ENCODE measurements around the gene SLC31A1. TPM values are rescaled to one million over a fixed set of nuclear protein-coding genes. Genes with fewer than 3 reads are reported as not detected.
"Not testable (repeated sequence)": the region's sequence is repeated elsewhere in the genome, so short reads cannot be mapped to it uniquely, and the experiment has no call there.

The SLC31A1 gene
- polyA plus RNA-seq, 1 donor from 2014 or later = 1.9 TPM

DNA sequence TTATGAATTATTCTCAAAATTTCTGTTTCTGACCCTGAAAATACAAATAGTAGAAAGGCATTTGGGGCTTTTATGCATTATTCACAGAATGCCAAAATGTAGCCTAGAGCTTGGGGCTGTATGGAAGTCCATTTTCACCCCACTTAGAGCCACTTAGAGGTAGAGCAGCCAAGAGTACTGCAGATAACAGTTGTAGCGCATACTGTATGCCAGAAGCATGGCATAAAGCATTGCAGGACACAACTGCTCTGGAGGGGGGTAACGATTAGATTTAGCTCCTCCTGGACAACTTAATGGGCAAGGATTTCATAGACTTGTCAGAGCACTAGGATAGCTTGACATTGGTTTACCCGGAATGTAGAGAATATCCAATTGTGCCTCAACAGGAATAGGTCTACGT lies 15.7 kb downstream of the SLC31A1 start:
- Mint-ChIP-seq H3K4me1 (peaks cover 15 to 23% (median 23%) of the 10 kb centered on the region in 3 donors), H3K9me3 (no peaks in the 10 kb centered on the region), H3K27ac (no peak overlapping the region), H3K4me3 (no peak overlapping the region), H3K27me3 (peaks cover 1% of the 10 kb centered on the region), H3K36me3 (peaks cover 2% of the 10 kb centered on the region)

DNA sequence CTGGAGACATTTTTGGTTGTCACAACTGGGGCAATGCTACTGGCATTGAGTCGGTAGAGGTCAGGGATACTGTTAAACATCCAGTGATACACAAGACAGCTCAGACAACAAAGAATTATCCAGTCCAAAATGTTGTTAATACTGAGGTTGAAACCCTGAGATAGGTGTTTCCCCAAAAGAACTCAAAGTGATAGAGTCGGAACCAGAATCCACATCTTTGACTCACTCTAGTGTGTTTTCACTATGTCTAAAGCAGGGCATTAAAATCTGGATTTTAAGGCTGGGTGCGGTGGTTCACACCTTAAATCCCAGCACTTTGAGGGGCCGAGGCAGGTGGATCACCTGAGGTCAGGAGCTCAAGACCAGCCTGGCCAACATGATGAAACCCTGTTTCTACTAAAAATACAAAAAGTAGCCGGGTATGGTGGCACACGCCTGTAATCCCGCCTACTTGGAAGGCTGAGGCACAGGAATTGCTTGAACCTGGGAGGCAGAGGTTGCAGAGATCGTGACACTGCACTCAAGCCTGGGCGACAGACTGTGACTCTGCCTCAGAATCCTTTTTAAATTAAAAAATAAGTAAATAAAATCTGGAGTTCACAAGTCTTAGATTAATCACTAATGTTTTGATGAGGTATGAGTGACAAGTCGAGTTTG lies 17.0 kb downstream of the SLC31A1 start:
- H3K4me3 Mint-ChIP-seq = no peak overlapping the region

DNA sequence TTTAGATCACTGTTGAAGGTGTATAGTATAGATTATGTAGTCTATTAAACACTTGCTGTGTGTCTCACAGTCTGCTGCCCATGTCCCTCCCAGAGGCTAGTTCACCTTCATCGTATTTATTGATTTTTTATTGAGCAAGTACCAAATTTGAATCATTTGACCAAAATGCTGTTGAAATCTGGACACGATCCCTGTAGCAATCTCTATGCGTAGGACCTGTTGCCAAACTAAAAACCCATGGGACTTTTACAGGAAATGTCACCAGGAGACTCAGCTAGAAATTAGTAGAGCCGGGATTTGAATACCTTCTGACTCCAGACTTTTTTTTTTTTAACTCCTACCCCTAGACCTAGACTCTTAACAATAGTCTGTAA lies 17.5 kb downstream of the SLC31A1 start:
- H3K27ac Mint-ChIP-seq = no peak overlapping the region
- H3K27me3 Mint-ChIP-seq = peaks cover 1% of the 10 kb centered on the region
- no peaks in the 10 kb centered on the region for H3K9me3 Mint-ChIP-seq
- H3K4me1 Mint-ChIP-seq = peaks cover 7 to 11% (median 9%) of the 10 kb centered on the region in 3 donors
- no peak overlapping the region for H3K4me3 Mint-ChIP-seq
- peaks cover 2% of the 10 kb centered on the region for H3K36me3 Mint-ChIP-seq

More for the DNA sequence above, 17.0 kb downstream of the SLC31A1 start:
- Mint-ChIP-seq H3K4me1 (peaks cover 10 to 14% (median 13%) of the 10 kb centered on the region in 3 donors), H3K9me3 (no peaks in the 10 kb centered on the region), H3K27me3 (peaks cover 1% of the 10 kb centered on the region), H3K27ac (no peak overlapping the region), H3K36me3 (peaks cover 2% of the 10 kb centered on the region)

DNA sequence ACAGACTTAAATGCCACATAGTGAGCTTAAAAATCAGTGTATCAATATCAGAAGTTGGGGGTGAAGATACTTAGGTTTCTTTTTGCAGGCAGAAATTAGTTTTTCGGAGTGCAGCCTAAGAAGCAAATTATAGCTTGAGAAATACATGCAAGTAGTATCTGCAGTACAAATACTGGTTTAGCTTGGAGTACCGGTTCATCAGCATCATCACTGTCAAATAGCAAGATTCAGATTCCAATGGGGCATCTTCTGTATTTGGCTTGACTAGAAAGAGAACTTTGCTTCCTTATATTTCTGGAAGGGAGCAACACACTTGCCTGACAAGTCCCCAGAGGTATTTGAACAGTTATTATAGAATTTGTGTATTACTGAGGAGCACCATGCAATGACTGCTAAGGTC lies 19.8 kb downstream of the SLC31A1 start:
- Mint-ChIP-seq H3K4me1 (peaks cover 0 to 2% (median 2%) of the 10 kb centered on the region in 3 donors), H3K27me3 (peaks cover 1% of the 10 kb centered on the region), H3K4me3 (no peak overlapping the region), H3K9me3 (no peaks in the 10 kb centered on the region), H3K27ac (no peak overlapping the region), H3K36me3 (peaks cover 3% of the 10 kb centered on the region)

DNA sequence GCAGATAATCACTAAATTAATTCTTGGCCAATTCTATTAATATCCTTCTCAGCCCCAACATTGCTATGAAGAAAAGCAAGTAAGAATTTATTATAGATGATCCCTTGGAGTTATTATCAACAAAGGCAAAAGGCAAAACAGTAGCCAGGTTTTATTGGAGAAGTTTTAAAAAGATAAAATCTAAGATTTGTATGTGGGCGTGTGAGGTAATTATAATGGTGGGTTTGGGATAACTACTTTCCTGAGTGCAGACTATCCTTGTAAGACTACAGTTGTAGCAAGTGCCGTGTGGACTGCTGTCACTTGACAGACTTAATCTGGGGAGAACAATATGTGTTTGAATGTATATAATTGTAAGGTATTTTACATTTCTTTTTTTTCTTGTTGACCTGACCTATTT lies 23.2 kb downstream of the SLC31A1 start:
- H3K4me1 Mint-ChIP-seq = peaks cover 0 to 7% (median 6%) of the 10 kb centered on the region in 3 donors
- H3K27ac Mint-ChIP-seq = no peak overlapping the region
- H3K36me3 Mint-ChIP-seq = peaks cover 3% of the 10 kb centered on the region
- no peaks in the 10 kb centered on the region for H3K9me3 Mint-ChIP-seq
- peaks cover 1% of the 10 kb centered on the region for H3K27me3 Mint-ChIP-seq
- no peak overlapping the region for H3K4me3 Mint-ChIP-seq

DNA sequence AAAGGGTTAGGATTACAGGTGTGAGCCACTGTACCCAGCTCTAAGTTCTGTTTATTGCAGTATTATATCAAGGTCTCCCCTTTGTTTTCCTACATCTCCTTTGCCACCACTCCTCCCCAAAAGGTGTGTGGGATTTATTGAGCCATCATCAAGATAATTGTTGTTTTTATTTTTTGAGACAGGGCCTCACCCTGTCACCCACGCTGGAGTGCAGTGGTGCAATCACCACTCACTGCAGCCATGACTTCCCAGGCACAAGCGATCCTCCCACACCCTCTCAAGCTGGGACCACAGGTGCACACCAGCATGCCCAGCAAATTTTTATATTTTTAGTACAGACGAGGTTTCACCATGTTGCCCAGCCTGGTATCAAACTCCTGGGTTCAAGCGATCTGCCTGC lies 24.6 kb downstream of the SLC31A1 start:
- Mint-ChIP-seq H3K27ac (no peak overlapping the region), H3K4me3 (no peak overlapping the region), H3K27me3 (no peaks in the 10 kb centered on the region), H3K4me1 (peaks cover 0 to 7% (median 6%) of the 10 kb centered on the region in 3 donors), H3K9me3 (no peaks in the 10 kb centered on the region), H3K36me3 (peaks cover 3% of the 10 kb centered on the region)

DNA sequence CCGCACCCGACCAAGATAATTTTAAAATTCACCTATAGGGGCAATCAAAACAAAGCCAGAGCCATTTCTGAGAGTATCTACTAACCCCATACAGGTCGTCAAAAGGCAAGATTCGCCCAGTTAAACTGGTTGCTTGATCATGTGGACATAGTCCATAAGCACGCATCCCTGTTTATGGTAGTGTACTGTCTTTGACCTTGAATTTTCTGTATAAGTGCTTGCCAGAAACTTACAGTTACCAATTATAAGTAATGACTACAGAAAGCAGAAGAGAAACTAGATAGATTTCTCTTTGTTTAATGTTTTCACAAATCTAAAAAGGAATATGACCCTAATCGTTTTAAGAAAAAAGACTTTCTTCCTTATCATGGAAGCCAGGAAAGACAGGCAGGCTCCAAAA lies 25.6 kb downstream of the SLC31A1 start:
- Mint-ChIP-seq H3K27ac (no peak overlapping the region), H3K27me3 (no peaks in the 10 kb centered on the region), H3K4me3 (no peak overlapping the region)

DNA sequence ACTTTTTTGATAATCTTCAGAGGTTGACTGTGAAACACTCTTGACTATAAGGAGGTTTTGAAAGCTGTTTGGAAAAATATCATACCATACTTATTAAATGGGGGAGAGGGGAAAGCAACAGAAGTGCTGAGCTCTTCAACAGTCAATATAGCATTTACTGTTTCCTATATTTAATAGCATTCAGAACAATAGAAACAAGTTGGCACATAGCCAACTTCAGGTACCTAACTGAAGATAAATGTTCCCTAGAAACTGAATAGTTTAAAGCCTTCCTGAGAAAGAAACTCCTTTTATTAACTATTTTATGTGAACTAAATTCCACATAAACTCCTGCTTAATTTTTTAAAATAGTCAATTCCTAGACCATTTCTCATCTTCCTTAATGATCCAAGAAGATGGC lies 26.3 kb downstream of the SLC31A1 start:
- Mint-ChIP-seq H3K36me3 (peaks cover 3% of the 10 kb centered on the region), H3K4me3 (no peak overlapping the region), H3K27me3 (no peaks in the 10 kb centered on the region)

More for the DNA sequence above, 25.6 kb downstream of the SLC31A1 start:
- H3K9me3 Mint-ChIP-seq = no peaks in the 10 kb centered on the region
- peaks cover 3% of the 10 kb centered on the region for H3K36me3 Mint-ChIP-seq
- peaks cover 0 to 7% (median 4%) of the 10 kb centered on the region in 3 donors for H3K4me1 Mint-ChIP-seq

DNA sequence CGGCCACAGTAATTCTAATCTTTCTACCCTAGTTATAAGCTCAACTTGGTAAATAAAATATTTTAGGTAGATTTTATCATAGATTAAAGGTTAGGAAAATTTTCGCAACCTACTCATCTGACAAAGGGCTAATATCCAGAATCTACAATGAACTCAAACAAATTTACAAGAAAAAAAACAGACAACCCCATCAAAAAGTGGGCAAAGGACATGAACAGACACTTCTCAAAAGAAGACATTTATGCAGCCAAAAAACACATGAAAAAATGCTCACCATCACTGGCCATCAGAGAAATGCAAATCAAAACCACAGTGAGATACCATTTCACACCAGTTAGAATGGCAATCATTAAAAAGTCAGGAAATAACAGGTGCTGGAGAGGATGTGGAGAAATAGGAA lies 28.3 kb downstream of the SLC31A1 start:
- not testable (repeated sequence) for H3K4me3 Mint-ChIP-seq, H3K9me3 Mint-ChIP-seq, H3K4me1 Mint-ChIP-seq, H3K27me3 Mint-ChIP-seq, H3K36me3 Mint-ChIP-seq, H3K27ac Mint-ChIP-seq

More for the DNA sequence above, 26.3 kb downstream of the SLC31A1 start:
- Mint-ChIP-seq H3K4me1 (peaks cover 0 to 6% (median 4%) of the 10 kb centered on the region in 3 donors), H3K9me3 (no peaks in the 10 kb centered on the region), H3K27ac (no peak overlapping the region)

DNA sequence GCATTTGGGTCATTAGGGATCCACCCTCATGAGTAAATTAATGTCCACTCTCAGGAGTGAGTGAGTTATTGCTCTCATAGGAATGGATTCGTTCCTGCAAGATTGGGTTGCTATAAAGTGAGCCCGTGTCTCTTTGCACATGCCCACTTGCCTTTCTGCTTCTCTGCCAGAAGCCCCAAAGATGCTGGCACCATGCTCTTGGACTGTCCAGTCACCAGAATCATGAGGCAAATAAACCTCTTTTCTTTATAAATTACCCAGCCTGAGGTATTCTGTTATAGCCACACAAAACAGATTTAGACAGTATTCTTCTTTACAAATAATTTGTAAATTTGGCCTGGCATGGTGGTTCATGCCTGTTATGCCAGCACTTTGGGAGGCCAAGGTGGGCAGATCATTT lies 29.5 kb downstream of the SLC31A1 start:
- Mint-ChIP-seq H3K4me3 (no peak overlapping the region), H3K27me3 (no peaks in the 10 kb centered on the region), H3K36me3 (no peaks in the 10 kb centered on the region), H3K4me1 (peaks cover 0 to 5% (median 4%) of the 10 kb centered on the region in 3 donors), H3K9me3 (no peaks in the 10 kb centered on the region), H3K27ac (no peak overlapping the region)

DNA sequence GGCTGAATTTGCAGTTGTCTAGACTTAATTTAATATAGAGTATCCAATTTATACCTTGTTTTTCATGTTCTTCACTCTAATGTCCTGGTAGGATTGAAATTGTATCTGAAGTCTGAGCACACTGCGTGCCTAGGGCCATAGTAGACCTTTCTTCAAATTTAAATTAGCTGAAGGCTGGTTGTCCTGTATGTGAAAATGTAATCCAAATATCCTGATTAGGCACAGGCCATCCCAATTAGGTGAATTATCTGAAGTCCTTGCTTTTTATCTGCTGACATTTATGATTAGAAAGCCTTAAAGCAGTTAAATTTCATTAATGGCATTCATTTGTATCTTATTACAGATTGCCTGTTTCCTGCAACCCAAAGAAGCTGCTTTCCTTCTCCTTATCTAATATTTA lies 33.6 kb downstream of the SLC31A1 start:
- Mint-ChIP-seq H3K9me3 (no peaks in the 10 kb centered on the region), H3K4me1 (no peaks in the 10 kb centered on the region), H3K27ac (no peak overlapping the region), H3K36me3 (peaks cover 7% of the 10 kb centered on the region), H3K4me3 (no peak overlapping the region), H3K27me3 (no peaks in the 10 kb centered on the region)

DNA sequence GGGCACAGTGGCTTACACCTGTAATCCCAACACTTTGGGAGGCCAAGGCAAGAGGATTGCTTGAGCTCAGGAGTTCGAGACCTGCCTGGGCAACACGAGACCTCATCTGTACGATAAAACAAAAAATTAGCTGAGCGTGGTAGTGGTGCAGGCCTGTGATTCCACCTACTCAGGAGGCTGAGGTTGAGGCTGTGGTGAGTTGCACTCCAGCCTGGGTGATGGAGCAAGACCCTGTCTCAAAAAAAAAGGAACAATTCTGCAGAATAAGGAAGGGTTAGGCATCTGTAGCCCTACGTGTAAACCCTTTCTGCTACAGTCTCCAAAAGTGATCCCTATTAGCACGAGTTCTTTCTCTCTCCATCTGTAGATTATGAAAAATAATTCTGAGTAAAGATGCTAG lies 34.1 kb downstream of the SLC31A1 start:
- Mint-ChIP-seq H3K36me3 (peaks cover 10% of the 10 kb centered on the region), H3K27me3 (no peaks in the 10 kb centered on the region), H3K4me1 (no peaks in the 10 kb centered on the region), H3K4me3 (peak overlapping the region in 1 of 4 donors; percentile 60), H3K9me3 (no peaks in the 10 kb centered on the region), H3K27ac (no peak overlapping the region)

DNA sequence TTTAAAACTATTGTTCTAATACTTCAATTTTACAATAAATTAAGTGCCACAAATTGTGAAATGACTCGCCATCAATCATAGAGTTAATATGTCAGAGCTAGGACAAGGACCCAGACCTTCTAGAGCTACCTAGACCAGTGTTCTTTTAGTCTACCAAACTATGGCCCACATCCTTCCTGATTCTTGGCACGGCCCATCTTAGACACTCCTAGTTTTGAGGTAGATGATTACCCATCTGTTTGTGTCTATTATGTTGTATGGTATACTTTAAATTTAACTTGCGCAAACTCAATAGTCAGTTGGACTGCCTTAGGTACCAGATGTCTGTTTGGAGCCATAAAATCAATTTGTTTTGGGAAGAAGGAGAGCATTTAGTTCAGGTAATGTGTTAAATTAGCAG lies 36.5 kb downstream of the SLC31A1 start:
- Mint-ChIP-seq H3K27ac (no peak overlapping the region), H3K4me3 (no peak overlapping the region), H3K27me3 (no peaks in the 10 kb centered on the region), H3K4me1 (no peaks in the 10 kb centered on the region), H3K36me3 (peaks cover 12% of the 10 kb centered on the region), H3K9me3 (no peaks in the 10 kb centered on the region)

DNA sequence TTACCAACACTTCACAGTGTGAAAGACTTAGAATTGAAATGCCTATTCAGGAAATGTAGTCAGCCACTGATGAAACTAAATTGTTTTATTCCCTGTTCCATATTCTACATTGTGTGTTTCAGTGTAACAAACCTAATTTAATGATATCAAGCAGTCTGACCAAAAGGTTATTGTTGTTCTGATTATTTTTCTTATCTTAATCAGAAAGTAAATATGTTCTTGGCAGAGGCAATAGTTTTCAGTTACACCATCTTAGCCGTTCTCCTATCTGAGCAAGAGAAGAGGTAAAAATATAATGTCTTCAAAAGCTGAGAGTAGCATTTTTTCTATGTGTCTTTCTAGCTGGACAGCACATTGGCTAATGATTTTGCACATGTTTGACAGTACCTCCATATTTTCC lies 36.9 kb downstream of the SLC31A1 start:
- Mint-ChIP-seq H3K27ac (no peak overlapping the region), H3K4me3 (no peak overlapping the region), H3K9me3 (no peaks in the 10 kb centered on the region), H3K4me1 (no peaks in the 10 kb centered on the region), H3K27me3 (no peaks in the 10 kb centered on the region), H3K36me3 (peaks cover 12% of the 10 kb centered on the region)

DNA sequence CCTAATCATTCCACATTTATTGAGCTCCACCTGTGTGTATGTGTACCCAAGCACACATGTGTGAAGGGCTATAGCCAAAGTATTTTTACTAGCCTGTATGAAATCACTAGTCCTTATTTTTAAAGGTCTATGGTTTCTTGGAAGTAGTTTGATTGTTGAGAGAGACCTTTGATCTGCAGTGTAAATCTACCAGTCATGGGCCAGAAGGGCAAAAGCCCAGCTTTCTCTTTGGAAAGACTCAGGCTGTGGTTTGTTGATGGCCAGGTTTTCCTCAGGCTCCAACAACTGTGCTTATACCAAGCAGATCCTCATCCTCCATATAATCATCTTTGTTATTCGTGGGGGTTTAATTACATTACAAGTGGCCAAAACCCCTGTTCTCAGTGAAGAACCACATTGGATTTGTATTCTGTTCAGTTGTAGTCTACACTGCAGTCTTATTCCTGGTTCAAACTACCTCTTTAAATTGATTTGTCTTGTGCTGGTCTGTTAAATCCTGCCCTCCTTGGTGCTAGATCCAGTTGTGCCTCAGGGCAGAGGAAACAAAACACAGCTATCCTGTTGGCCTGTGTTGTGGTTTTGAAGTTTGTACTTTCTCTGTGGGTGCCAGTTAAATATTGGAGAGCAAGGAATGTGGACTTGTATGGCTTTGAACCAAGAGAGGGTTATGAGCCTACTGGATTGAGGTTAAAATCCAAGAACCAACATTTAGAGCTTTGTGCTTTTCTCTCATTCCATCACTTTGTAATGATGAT lies 40.8 kb downstream of the SLC31A1 start:
- H3K36me3 Mint-ChIP-seq = peaks cover 14% of the 10 kb centered on the region
- H3K27ac Mint-ChIP-seq = no peak overlapping the region
- no peaks in the 10 kb centered on the region for H3K27me3 Mint-ChIP-seq
- no peaks in the 10 kb centered on the region for H3K4me1 Mint-ChIP-seq
- H3K4me3 Mint-ChIP-seq = no peak overlapping the region
- H3K9me3 Mint-ChIP-seq = no peaks in the 10 kb centered on the region

DNA sequence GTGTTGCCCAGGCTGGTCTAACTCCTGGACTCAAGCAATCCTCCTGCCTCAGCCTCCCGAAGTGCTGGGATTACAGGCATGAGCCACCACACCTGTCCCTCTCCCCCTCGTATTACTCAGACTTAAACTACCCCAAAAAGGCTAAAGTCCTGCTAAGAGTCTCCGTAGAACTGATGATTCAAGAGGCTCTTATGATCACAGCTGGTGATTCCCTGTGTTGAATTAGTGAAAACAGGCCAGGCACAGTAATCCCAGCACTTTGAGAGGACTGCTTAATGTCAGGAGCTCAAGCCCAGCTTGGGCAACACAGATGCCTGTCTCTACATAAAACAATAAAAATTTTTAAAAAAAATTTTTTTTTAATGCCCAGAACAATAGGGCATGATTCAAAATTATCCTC lies 44.8 kb downstream of the SLC31A1 start:
- H3K27ac Mint-ChIP-seq = no peak overlapping the region
- no peaks in the 10 kb centered on the region for H3K9me3 Mint-ChIP-seq
- H3K4me1 Mint-ChIP-seq = peaks cover 2 to 6% (median 3%) of the 10 kb centered on the region in 3 donors
- H3K4me3 Mint-ChIP-seq = no peak overlapping the region
- H3K27me3 Mint-ChIP-seq = no peaks in the 10 kb centered on the region
- peaks cover 7% of the 10 kb centered on the region for H3K36me3 Mint-ChIP-seq
